K562 (cell line): ENCODE measurements around the gene UBE2Q1. TPM values are rescaled to one million over a fixed set of nuclear protein-coding genes. Genes with fewer than 3 reads are reported as not detected.

ENCODE experiments used
- BACH1 ChIP-seq: fragments of 200-800 bp; sonication (Bioruptor generic); IDR thresholded peaks from 2 replicates; pipeline ENCODE4 v1.6.1; 2016; ENCODE audit warnings: missing genetic modification characterization, missing compliant biosample characterization
- DNMT1 ChIP-seq: fragments of 450-650 bp; IDR thresholded peaks from 2 replicates; pipeline ENCODE4 v1.6.1; 2016; ENCODE audit warnings: antibody characterized with exemption, mild to moderate bottlenecking
- EHMT2 ChIP-seq: fragments of 450-650 bp; IDR thresholded peaks from 2 replicates; pipeline ENCODE4 v1.6.1; 2018; ENCODE audit warnings: antibody characterized with exemption
- JUNB ChIP-seq: fragments of 450-650 bp; formaldehyde crosslinking; conservative IDR thresholded peaks from 2 replicates; pipeline ENCODE4 v1.4.0; 2020; ENCODE audit warnings: mild to moderate bottlenecking
- KDM2B ChIP-seq: fragments of 250-450 bp; sonication (Bioruptor Pico); IDR thresholded peaks from 2 replicates; pipeline ENCODE4 v1.8.0; 2021; ENCODE audit warnings: mild to moderate bottlenecking, moderate library complexity
- MED1 ChIP-seq: sonication (generic); formaldehyde crosslinking; IDR thresholded peaks from 2 replicates; pipeline ENCODE4 v1.8.1; 2023; ENCODE audit warnings: missing genetic modification reagents, borderline replicate concordance
- MXI1 ChIP-seq: IDR thresholded peaks from 2 replicates; pipeline ENCODE4 v1.6.1; 2011; ENCODE audit warnings: low read depth, mild to moderate bottlenecking, improper control_type of control experiment, low read length
- NRF1 ChIP-seq, 2 experiments: fragments of 450-650 bp; IDR thresholded peaks in 1 of 2; conservative IDR thresholded peaks in 1 of 2; 2 replicates each; pipeline ENCODE4 v1.6.1; 2014; ENCODE audit warnings: mild to moderate bottlenecking in 2 of 2
- PURB ChIP-seq: sonication (generic); formaldehyde crosslinking; IDR thresholded peaks from 2 replicates; pipeline ENCODE4 v1.9.0; 2021; ENCODE audit warnings: low read depth, mild to moderate bottlenecking, missing genetic modification reagents
- RAD21 ChIP-seq, 2 experiments: fragments of 250-450 bp in 1 of 2; fragments of 450-650 bp in 1 of 2; sonication (Bioruptor Pico) in 1 of 2; formaldehyde crosslinking in 1 of 2; IDR thresholded peaks in 1 of 2; conservative IDR thresholded peaks in 1 of 2; 2 replicates each; pipeline versions ENCODE4 v1.4.0 to v1.8.0; 2020 to 2022; ENCODE audit warnings: mild to moderate bottlenecking in 2 of 2, moderate library complexity in 1 of 2
- RFX7 ChIP-seq: fragments of 250-450 bp; sonication (Bioruptor Pico); IDR thresholded peaks from 2 replicates; pipeline ENCODE4 v1.5.1; 2021; ENCODE audit warnings: mild to moderate bottlenecking
- TAF7 ChIP-seq: fragments of 450-650 bp; IDR thresholded peaks from 2 replicates; pipeline ENCODE4 v1.6.1; 2016; ENCODE audit warnings: missing genetic modification characterization, missing compliant biosample characterization
- TAF9B ChIP-seq: fragments of 450-650 bp; IDR thresholded peaks from 2 replicates; pipeline ENCODE4 v1.6.1; 2018; ENCODE audit warnings: mild to moderate bottlenecking; ENCODE audit not compliant: partially characterized antibody
- TBP ChIP-seq: optimal IDR thresholded peaks from 2 replicates; pipeline ENCODE3; 2011; ENCODE audit warnings: low read depth, low read length, improper control_type of control experiment
- TCFL5 ChIP-seq: fragments of 250-450 bp; sonication (Bioruptor Pico); conservative IDR thresholded peaks from 2 replicates; pipeline ENCODE4 v1.6.1; 2021; ENCODE audit warnings: mild to moderate bottlenecking, moderate library complexity, matching md5 sums
- ZBTB7A ChIP-seq: IDR thresholded peaks from 2 replicates; pipeline ENCODE4 v1.6.1; 2011; ENCODE audit warnings: low read depth, mild to moderate bottlenecking, low read length, moderate library complexity, borderline replicate concordance; ENCODE audit not compliant: control insufficient read depth
- ZFP1 ChIP-seq: fragments of 450-650 bp; formaldehyde crosslinking; IDR thresholded peaks from 2 replicates; pipeline ENCODE4 v1.4.0; 2020; ENCODE audit warnings: mild to moderate bottlenecking, mixed read lengths
- ZNF253 ChIP-seq: fragments of 250-450 bp; sonication (Bioruptor Pico); conservative IDR thresholded peaks from 2 replicates; pipeline ENCODE4 v1.6.1; 2021; ENCODE audit warnings: mild to moderate bottlenecking
- ZNF395 ChIP-seq: fragments of 200-800 bp; sonication (Bioruptor generic); IDR thresholded peaks from 2 replicates; pipeline ENCODE4 v1.6.1; 2017; ENCODE audit warnings: missing genetic modification characterization, missing compliant biosample characterization
- polyA plus RNA-seq, 8 experiments: library from polyadenylated mRNA; depleted of rRNA in 4 of 8; stranded (reverse) in 5 of 8; unstranded in 3 of 8; fragments of >200 nt; fragmentation: Nextera tagmentation in 2 of 8; fragmentation: Illumina TruSeq in 1 of 8; extraction: Ambion mirVana in 2 of 8; extraction: Trizol in 1 of 8; gene quantifications; 2 replicates each; pipeline versions ENCODE4 v1.2.1 to v1.2.3, GENCODE V29; 2011 to 2014; ENCODE audit warnings: inconsistent platforms in 1 of 8, missing spikeins in 1 of 8
- total RNA-seq, 7 experiments: library from RNA; depleted of rRNA in 6 of 7; stranded (reverse); fragments of >200 nt in 6 of 7; fragmentation: Illumina TruSeq in 2 of 7; extraction: Trizol in 2 of 7; gene quantifications; 2 replicates each; pipeline versions ENCODE4 v1.2.1 to v1.2.3, GENCODE V29; 2011 to 2021; ENCODE audit warnings: low replicate concordance in 1 of 7
- TF ChIP-seq, protein P1 (sequence below): fragments of 450-650 bp; IDR thresholded peaks from one replicate; pipeline ENCODE4 v1.6.1; 2018; ENCODE audit warnings: mild to moderate bottlenecking, moderate library complexity; ENCODE audit not compliant: partially characterized antibody
- TF ChIP-seq, protein P2 (sequence below), 2 experiments: fragments of 450-650 bp in 1 of 2; IDR thresholded peaks; 2 replicates each; pipeline ENCODE4 v1.6.1; 2011 to 2017; ENCODE audit warnings: low read depth in 2 of 2, antibody characterized with exemption in 1 of 2, borderline replicate concordance in 1 of 2, low read length in 1 of 2, mild to moderate bottlenecking in 1 of 2, mixed read lengths in 1 of 2; ENCODE audit not compliant: control insufficient read depth in 1 of 2
- TF ChIP-seq, protein P3 (sequence below): IDR thresholded peaks from 2 replicates; pipeline ENCODE4 v1.6.1; 2011; ENCODE audit not compliant: insufficient read length; ENCODE audit errors: extremely low read depth

The UBE2Q1 gene
- total and polyA plus RNA-seq, 9 of the 15 experiments (the other 6 are each of a cell fraction or from before 2014, with no cell fraction given), result 8.0 to 58.8 (median 27.6) TPM

GRCh38 chr1:154567386-154568156, 9.1 kb upstream of the UBE2Q1 start, which contains the start of gene CHRNB2 (continued):
- TF ChIP-seq ZNF395 (CRISPR knock-in tag) (peak; percentile 55; the same call in 1 of the 2 replicates), ZFP1 (no peak), PURB (CRISPR knock-in tag) (no peak), TAF7 (tag) (no peak), ZBTB7A (peak; percentile 41; the same call in 1 of the 2 replicates), MXI1 (peak; percentile 67; the same call in 1 of the 2 replicates), MED1 (CRISPR knock-in tag) (0 out of 2 replicates have a peak, but pooled peaks have one; percentile 63), JUNB (CRISPR knock-in tag) (no peak), DNMT1 (no peak), BACH1 (tag) (no peak), KDM2B (no peak), ZNF253 (CRISPR knock-in tag) (no peak), EHMT2 (peak; percentile 94), RAD21 (CRISPR knock-in tag; conservative IDR thresholded peaks at IDR 0.05 in 1 of 2, IDR thresholded peaks at IDR 0.05 in 1 of 2) (no peak), TCFL5 (CRISPR knock-in tag) (no peak), RFX7 (CRISPR knock-in tag) (no peak), TAF9B (no peak), TBP (no peak), NRF1 (conservative IDR thresholded peaks at IDR 0.05 in 1 of 2, IDR thresholded peaks at IDR 0.05 in 1 of 2) (no peak)
- TF ChIP-seq, protein P1, sequence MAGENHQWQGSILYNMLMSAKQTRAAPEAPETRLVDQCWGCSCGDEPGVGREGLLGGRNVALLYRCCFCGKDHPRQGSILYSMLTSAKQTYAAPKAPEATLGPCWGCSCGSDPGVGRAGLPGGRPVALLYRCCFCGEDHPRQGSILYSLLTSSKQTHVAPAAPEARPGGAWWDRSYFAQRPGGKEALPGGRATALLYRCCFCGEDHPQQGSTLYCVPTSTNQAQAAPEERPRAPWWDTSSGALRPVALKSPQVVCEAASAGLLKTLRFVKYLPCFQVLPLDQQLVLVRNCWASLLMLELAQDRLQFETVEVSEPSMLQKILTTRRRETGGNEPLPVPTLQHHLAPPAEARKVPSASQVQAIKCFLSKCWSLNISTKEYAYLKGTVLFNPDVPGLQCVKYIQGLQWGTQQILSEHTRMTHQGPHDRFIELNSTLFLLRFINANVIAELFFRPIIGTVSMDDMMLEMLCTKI, result no peak
- TF ChIP-seq, protein P2, sequence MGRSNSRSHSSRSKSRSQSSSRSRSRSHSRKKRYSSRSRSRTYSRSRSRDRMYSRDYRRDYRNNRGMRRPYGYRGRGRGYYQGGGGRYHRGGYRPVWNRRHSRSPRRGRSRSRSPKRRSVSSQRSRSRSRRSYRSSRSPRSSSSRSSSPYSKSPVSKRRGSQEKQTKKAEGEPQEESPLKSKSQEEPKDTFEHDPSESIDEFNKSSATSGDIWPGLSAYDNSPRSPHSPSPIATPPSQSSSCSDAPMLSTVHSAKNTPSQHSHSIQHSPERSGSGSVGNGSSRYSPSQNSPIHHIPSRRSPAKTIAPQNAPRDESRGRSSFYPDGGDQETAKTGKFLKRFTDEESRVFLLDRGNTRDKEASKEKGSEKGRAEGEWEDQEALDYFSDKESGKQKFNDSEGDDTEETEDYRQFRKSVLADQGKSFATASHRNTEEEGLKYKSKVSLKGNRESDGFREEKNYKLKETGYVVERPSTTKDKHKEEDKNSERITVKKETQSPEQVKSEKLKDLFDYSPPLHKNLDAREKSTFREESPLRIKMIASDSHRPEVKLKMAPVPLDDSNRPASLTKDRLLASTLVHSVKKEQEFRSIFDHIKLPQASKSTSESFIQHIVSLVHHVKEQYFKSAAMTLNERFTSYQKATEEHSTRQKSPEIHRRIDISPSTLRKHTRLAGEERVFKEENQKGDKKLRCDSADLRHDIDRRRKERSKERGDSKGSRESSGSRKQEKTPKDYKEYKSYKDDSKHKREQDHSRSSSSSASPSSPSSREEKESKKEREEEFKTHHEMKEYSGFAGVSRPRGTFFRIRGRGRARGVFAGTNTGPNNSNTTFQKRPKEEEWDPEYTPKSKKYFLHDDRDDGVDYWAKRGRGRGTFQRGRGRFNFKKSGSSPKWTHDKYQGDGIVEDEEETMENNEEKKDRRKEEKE (IDR thresholded peaks at IDR 0.05; ENCODE audit: borderline replicate concordance in 1 of 2, control insufficient read depth in 1 of 2, low read depth in 2 of 2, low read length in 1 of 2), result no peak
- TF ChIP-seq, protein P3, sequence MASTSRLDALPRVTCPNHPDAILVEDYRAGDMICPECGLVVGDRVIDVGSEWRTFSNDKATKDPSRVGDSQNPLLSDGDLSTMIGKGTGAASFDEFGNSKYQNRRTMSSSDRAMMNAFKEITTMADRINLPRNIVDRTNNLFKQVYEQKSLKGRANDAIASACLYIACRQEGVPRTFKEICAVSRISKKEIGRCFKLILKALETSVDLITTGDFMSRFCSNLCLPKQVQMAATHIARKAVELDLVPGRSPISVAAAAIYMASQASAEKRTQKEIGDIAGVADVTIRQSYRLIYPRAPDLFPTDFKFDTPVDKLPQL, result no peak
